CD14-positive monocyte (primary cell): Measurements from ENCODE around the gene ASB1. TPM values are rescaled to one million over a fixed set of nuclear protein-coding genes. Genes with fewer than 3 reads are reported as not detected.
A peak's percentile ranks its signal among the peaks of the same experiment; 100 is the strongest.

Experiments used
- DNase-seq, 3 donors: peaks; one replicate each; pipeline ENCODE4 v3.0.0-alpha.2; 2011 to 2022
- H2AFZ ChIP-seq: 2 replicates; pipeline ENCODE4 v1.6.0; 2012; ENCODE audit warnings: mild to moderate bottlenecking, low read depth, low read length, inconsistent platforms; ENCODE audit not compliant: insufficient read depth, poor library complexity, severe bottlenecking
- H3K27ac ChIP-seq, 2 donors: 1 replicate in 1 of 2; 2 replicates in 1 of 2; pipeline ENCODE4 v1.5.1; 2012 to 2013; ENCODE audit warnings: low read length in 2 of 2, control low read depth in 1 of 2, inconsistent platforms in 1 of 2, low read depth in 1 of 2, mild to moderate bottlenecking in 1 of 2
- H3K27me3 ChIP-seq, 2 donors: one replicate each; pipeline versions ENCODE4 v1.6.0 to v1.6.1; 2011 to 2013; ENCODE audit warnings: low read length in 2 of 2; ENCODE audit not compliant: control insufficient read depth in 2 of 2, insufficient read depth in 2 of 2
- H3K36me3 ChIP-seq, 2 donors: replicated peaks in 1 of 2; 1 replicate in 1 of 2; 2 replicates in 1 of 2; pipeline versions ENCODE4 v1.5.1 to v1.6.1; 2012 to 2013; ENCODE audit warnings: low read length in 2 of 2, control low read depth in 1 of 2, inconsistent platforms in 1 of 2, mild to moderate bottlenecking in 1 of 2; ENCODE audit not compliant: insufficient read depth in 2 of 2, control insufficient read depth in 1 of 2
- H3K4me1 ChIP-seq, 2 donors: 1 replicate in 1 of 2; 2 replicates in 1 of 2; pipeline versions ENCODE4 v1.5.1 to v1.6.1; 2012 to 2013; ENCODE audit warnings: low read length in 2 of 2, control low read depth in 1 of 2, inconsistent platforms in 1 of 2, mild to moderate bottlenecking in 1 of 2, moderate library complexity in 1 of 2; ENCODE audit not compliant: insufficient read depth in 2 of 2, control insufficient read depth in 1 of 2
- H3K4me2 ChIP-seq: replicated peaks from 2 replicates; pipeline ENCODE3; 2012; ENCODE audit warnings: low read length, moderate library complexity, mild to moderate bottlenecking; ENCODE audit not compliant: poor library complexity, severe bottlenecking; ENCODE audit errors: extremely low read depth
- H3K4me3 ChIP-seq, 3 experiments: fragments of 200-600 bp in 1 of 3; sonication (generic) in 1 of 3; replicated peaks in 1 of 3; 1 replicate in 2 of 3; 2 replicates in 1 of 3; pipeline ENCODE4 v1.5.1; 2011 to 2013; ENCODE audit warnings: low read length in 3 of 3, mild to moderate bottlenecking in 3 of 3, control low read depth in 2 of 3, low read depth in 2 of 3, inconsistent platforms in 1 of 3, moderate library complexity in 1 of 3
- H3K79me2 ChIP-seq: 2 replicates; pipeline ENCODE4 v1.6.0; 2012; ENCODE audit warnings: mild to moderate bottlenecking, control low read depth, inconsistent platforms, low read length, moderate library complexity; ENCODE audit not compliant: insufficient read depth
- H3K9ac ChIP-seq: 2 replicates; pipeline ENCODE4 v1.6.0; 2017; ENCODE audit warnings: low read length, mild to moderate bottlenecking; ENCODE audit not compliant: insufficient read depth, poor library complexity, severe bottlenecking
- H3K9me3 ChIP-seq, 2 donors: replicated peaks in 1 of 2; 1 replicate in 1 of 2; 2 replicates in 1 of 2; pipeline versions ENCODE4 v1.5.1 to v1.6.1; 2012 to 2013; ENCODE audit warnings: low read length in 2 of 2, control low read depth in 1 of 2; ENCODE audit not compliant: control insufficient read depth in 1 of 2, insufficient read depth in 1 of 2
- H4K20me1 ChIP-seq: 2 replicates; pipeline ENCODE4 v1.6.0; 2012; ENCODE audit warnings: mild to moderate bottlenecking, low read length, control low read depth, moderate library complexity; ENCODE audit not compliant: insufficient read depth
- H3K27ac Mint-ChIP-seq, 7 donors: one replicate each; pipeline ENCODE4 v1.8.0; 2020; ENCODE audit warnings: mild to moderate bottlenecking in 7 of 7, mixed read lengths in 7 of 7, moderate library complexity in 6 of 7, inconsistent platforms in 2 of 7
- H3K27me3 Mint-ChIP-seq, 3 donors: one replicate each; pipeline ENCODE4 v1.8.0; 2021 to 2022; ENCODE audit warnings: low read depth in 3 of 3, mild to moderate bottlenecking in 3 of 3, mixed read lengths in 3 of 3, moderate library complexity in 3 of 3, inconsistent platforms in 1 of 3
- H3K36me3 Mint-ChIP-seq, 2 donors: one replicate each; pipeline ENCODE4 v1.8.0; 2020; ENCODE audit warnings: mixed read lengths in 2 of 2, inconsistent platforms in 1 of 2, mild to moderate bottlenecking in 1 of 2
- H3K4me1 Mint-ChIP-seq: one replicate; pipeline ENCODE4 v1.8.0; 2020; ENCODE audit warnings: mild to moderate bottlenecking, mixed read lengths
- H3K4me3 Mint-ChIP-seq, 2 donors: one replicate each; pipeline ENCODE4 v1.8.0; 2020; ENCODE audit warnings: mild to moderate bottlenecking in 2 of 2, mixed read lengths in 2 of 2, moderate library complexity in 1 of 2
- H3K9me3 Mint-ChIP-seq, 7 donors: one replicate each; pipeline ENCODE4 v1.8.0; 2020 to 2022; ENCODE audit warnings: mixed read lengths in 7 of 7, mild to moderate bottlenecking in 6 of 7, moderate library complexity in 6 of 7, inconsistent platforms in 2 of 7
- CTCF ChIP-seq: fragments of 200-600 bp; IDR thresholded peaks from one replicate; pipeline ENCODE4 v1.8.0; 2022; ENCODE audit warnings: antibody characterized with exemption, mild to moderate bottlenecking
- WGBS: methylation state at CpG from one replicate; pipeline ENCODE4 v1.1.5; 2013; ENCODE audit warnings: missing lambda C conversion rate; ENCODE audit not compliant: insufficient coverage; 5-methylcytosine and 5-hydroxymethylcytosine counted together
- intact Hi-C, 2 donors: fragments of 100-400 bp; cut with micrococcal nuclease; formaldehyde crosslinking; loops; one replicate each; pipeline versions ENCODE4 v1.15.0 to v1.15.1; 2023
- polyA plus RNA-seq, 3 donors: library from polyadenylated mRNA; depleted of rRNA in 1 of 3; unstranded in 2 of 3; stranded (reverse) in 1 of 3; fragments of 300-500 nt in 2 of 3; fragments of >200 nt in 1 of 3; fragmentation: Illumina TruSeq in 2 of 3; gene quantifications; 1 replicate in 2 of 3; 2 replicates in 1 of 3; pipeline ENCODE4 v1.2.3, GENCODE V29; 2012 to 2021

ASB1 gene
- polyA plus RNA-seq, 3 donors, result 15.1 to 22.0 (median 16.0) TPM

- Mint-ChIP-seq H3K9me3 (peaks cover 34 to 63% (median 51%) of the 10 kb centered on the region in 7 donors), H3K36me3 (no peaks in the 10 kb centered on the region), H3K27ac (peak overlapping the region in 1 of 7 donors; percentile 29), H3K4me3 (no peak overlapping the region), H3K4me1 (no peaks in the 10 kb centered on the region), H3K27me3 (peaks cover 0 to 3% (median 0%) of the 10 kb centered on the region in 3 donors)
- intact Hi-C loops, result no loop called here
- Histone ChIP-seq H3K4me2 (no peak overlapping the region), H3K27ac (no peak overlapping the region), H3K27me3 (no peaks in the 10 kb centered on the region), H3K4me3 (no peak overlapping the region), H4K20me1 (no peaks in the 10 kb centered on the region), H2AFZ (no peak overlapping the region), H3K9me3 (peaks cover 40 to 42% of the 10 kb centered on the region in 2 donors), H3K9ac (no peak overlapping the region), H3K4me1 (no peaks in the 10 kb centered on the region), H3K79me2 (no peaks in the 10 kb centered on the region), H3K36me3 (no peaks in the 10 kb centered on the region)
- WGBS, result 60% methylated on average over 2 of the region's 4 CpGs
- TF ChIP-seq CTCF, result no peak
- DNase-seq, result no peak
These were observed 51.5 kb downstream of the ASB1 start for GRCh38 chr2:238478216-238478615.

- Mint-ChIP-seq H3K27ac (no peak overlapping the region), H3K27me3 (peaks cover 0 to 5% (median 1%) of the 10 kb centered on the region in 3 donors), H3K4me1 (no peaks in the 10 kb centered on the region), H3K9me3 (peaks cover 23 to 47% (median 35%) of the 10 kb centered on the region in 7 donors), H3K36me3 (no peaks in the 10 kb centered on the region), H3K4me3 (no peak overlapping the region)
- no peaks in the 10 kb centered on the region for H4K20me1 ChIP-seq
- no peak for DNase-seq
- TF ChIP-seq CTCF, result no peak
- H3K79me2 ChIP-seq, result no peaks in the 10 kb centered on the region
- no peak overlapping the region for H3K9ac ChIP-seq
- peaks cover 27 to 35% of the 10 kb centered on the region in 2 donors for H3K9me3 ChIP-seq
- no peak overlapping the region for H2AFZ ChIP-seq
- no CpG with 5 or more reads among the region's 1 CpG for WGBS
- intact Hi-C loops, result no loop called here
- H3K27ac ChIP-seq, result no peak overlapping the region
- no peak overlapping the region for H3K4me3 ChIP-seq
- H3K36me3 ChIP-seq, result no peaks in the 10 kb centered on the region
- no peaks in the 10 kb centered on the region for H3K27me3 ChIP-seq
- H3K4me1 ChIP-seq, result no peaks in the 10 kb centered on the region
- no peak overlapping the region for H3K4me2 ChIP-seq
These were observed 53.1 kb downstream of the ASB1 start for GRCh38 chr2:238479847-238480246.
